K562 (cell line): ENCODE results near the gene CCDC137. TPM values are rescaled to one million over a fixed set of nuclear protein-coding genes. Genes with fewer than 3 reads are reported as not detected.

Experiments
- CTCF ChIP-seq, 3 experiments: IDR thresholded peaks in 2 of 3; conservative IDR thresholded peaks in 1 of 3; 2 replicates each; pipeline ENCODE4 v1.5.1; 2011 to 2012; ENCODE audit warnings: low read length in 3 of 3, mild to moderate bottlenecking in 3 of 3, control low read depth in 2 of 3, improper control_type of control experiment in 1 of 3, inconsistent platforms in 1 of 3, low read depth in 1 of 3, mixed read lengths in 1 of 3, moderate library complexity in 1 of 3; ENCODE audit not compliant: insufficient read depth in 2 of 3
- JUN ChIP-seq, 2 experiments: sonication (generic) in 1 of 2; formaldehyde crosslinking in 1 of 2; IDR thresholded peaks; 2 replicates each; pipeline versions ENCODE4 v1.6.1 to v1.8.0; 2012 to 2022; ENCODE audit warnings: borderline replicate concordance in 2 of 2, mild to moderate bottlenecking in 2 of 2, improper control_type of control experiment in 1 of 2, low read depth in 1 of 2, low read length in 1 of 2, missing genetic modification reagents in 1 of 2
- L3MBTL2 ChIP-seq: fragments of 450-650 bp; IDR thresholded peaks from 2 replicates; pipeline ENCODE4 v1.6.1; 2016; ENCODE audit warnings: mild to moderate bottlenecking, moderate library complexity
- POLR2G ChIP-seq: fragments of 200-400 bp; formaldehyde crosslinking; IDR thresholded peaks from 2 replicates; pipeline ENCODE4 v1.6.1; 2017; ENCODE audit warnings: low read depth, mild to moderate bottlenecking, antibody characterized with exemption, low read length, moderate library complexity
- RBM34 ChIP-seq: fragments of 200-400 bp; formaldehyde crosslinking; IDR thresholded peaks from 2 replicates; pipeline ENCODE4 v1.6.1; 2018; ENCODE audit warnings: low read length, borderline replicate concordance; ENCODE audit not compliant: insufficient read depth
- SLC30A9 ChIP-seq: fragments of 250-450 bp; sonication (Bioruptor Pico); IDR thresholded peaks from 2 replicates; pipeline ENCODE4 v1.8.0; 2022; ENCODE audit warnings: mild to moderate bottlenecking, moderate library complexity
- TBL1XR1 ChIP-seq, 2 experiments: IDR thresholded peaks; 2 replicates each; pipeline ENCODE4 v1.6.1; 2012; ENCODE audit warnings: improper control_type of control experiment in 2 of 2, low read length in 2 of 2, mild to moderate bottlenecking in 1 of 2
- VEZF1 ChIP-seq: fragments of 200-800 bp; sonication (Bioruptor generic); IDR thresholded peaks from 2 replicates; pipeline ENCODE4 v1.6.1; 2017; ENCODE audit warnings: missing genetic modification characterization, missing compliant biosample characterization
- WHSC1 ChIP-seq: IDR thresholded peaks from one replicate; pipeline ENCODE4 v1.6.1; 2012; ENCODE audit warnings: low read length, control low read depth, inconsistent platforms
- YY1 ChIP-seq, 3 experiments: IDR thresholded peaks; 2 replicates each; pipeline ENCODE4 v1.6.1; 2011; ENCODE audit warnings: low read length in 2 of 3, mild to moderate bottlenecking in 2 of 3, moderate library complexity in 2 of 3, borderline replicate concordance in 1 of 3, control low read depth in 1 of 3, low read depth in 1 of 3; ENCODE audit not compliant: insufficient read depth in 3 of 3, insufficient replicate concordance in 2 of 3, control insufficient read depth in 1 of 3, insufficient read length in 1 of 3; ENCODE audit errors: extremely low read depth in 1 of 3
- ZNF444 ChIP-seq: fragments of 250-450 bp; sonication (Bioruptor Pico); IDR thresholded peaks from 2 replicates; pipeline ENCODE4 v1.4.0; 2020; ENCODE audit warnings: mild to moderate bottlenecking, moderate library complexity
- polyA plus RNA-seq, 8 experiments: library from polyadenylated mRNA; depleted of rRNA in 4 of 8; stranded (reverse) in 5 of 8; unstranded in 3 of 8; fragments of >200 nt; fragmentation: Nextera tagmentation in 2 of 8; fragmentation: Illumina TruSeq in 1 of 8; extraction: Ambion mirVana in 2 of 8; extraction: Trizol in 1 of 8; gene quantifications; 2 replicates each; pipeline versions ENCODE4 v1.2.1 to v1.2.3, GENCODE V29; 2011 to 2014; ENCODE audit warnings: inconsistent platforms in 1 of 8, missing spikeins in 1 of 8
- total RNA-seq, 7 experiments: library from RNA; depleted of rRNA in 6 of 7; stranded (reverse); fragments of >200 nt in 6 of 7; fragmentation: Illumina TruSeq in 2 of 7; extraction: Trizol in 2 of 7; gene quantifications; 2 replicates each; pipeline versions ENCODE4 v1.2.1 to v1.2.3, GENCODE V29; 2011 to 2021; ENCODE audit warnings: low replicate concordance in 1 of 7
- TF ChIP-seq, protein P1 (sequence below): conservative IDR thresholded peaks from 2 replicates; pipeline ENCODE4 v1.6.1; 2011; ENCODE audit warnings: low read depth, mild to moderate bottlenecking, low read length; ENCODE audit not compliant: control insufficient read depth
- TF ChIP-seq, protein P2 (sequence below), 2 experiments: fragments of 450-650 bp in 1 of 2; IDR thresholded peaks; 2 replicates each; pipeline ENCODE4 v1.6.1; 2011 to 2017; ENCODE audit warnings: low read depth in 2 of 2, antibody characterized with exemption in 1 of 2, borderline replicate concordance in 1 of 2, low read length in 1 of 2, mild to moderate bottlenecking in 1 of 2, mixed read lengths in 1 of 2; ENCODE audit not compliant: control insufficient read depth in 1 of 2

CCDC137 gene
- total and polyA plus RNA-seq, 9 of the 15 experiments (the other 6 are each of a cell fraction or from before 2014, with no cell fraction given) = 2.3 to 68.1 (median 38.3) TPM

DNA sequence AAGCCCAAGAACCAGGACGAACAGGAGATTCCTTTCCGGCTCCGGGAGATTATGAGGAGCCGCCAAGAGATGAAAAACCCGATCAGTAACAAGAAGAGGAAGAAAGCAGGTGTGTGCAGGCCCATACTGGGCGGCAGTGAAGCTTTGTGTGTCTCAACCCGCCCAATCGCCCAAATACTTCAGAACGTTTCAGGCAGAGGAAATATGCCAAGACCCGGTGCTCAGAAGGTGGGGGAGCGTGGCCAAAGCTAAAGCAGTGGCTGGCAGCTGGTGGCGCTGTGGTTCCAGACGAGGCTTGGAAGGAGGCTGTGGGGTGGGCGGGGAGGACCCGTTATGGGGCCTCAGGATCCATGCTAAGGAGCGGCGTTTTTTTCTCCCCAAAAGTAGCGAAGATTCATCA, 1.2 kb downstream of the CCDC137 start (continued):
- peak in 1 of 3 experiments; percentile 34 for TF ChIP-seq YY1 (IDR thresholded peaks at IDR 0.05; ENCODE audit: borderline replicate concordance in 1 of 3, control insufficient read depth in 1 of 3, extremely low read depth in 1 of 3, insufficient read depth in 3 of 3, insufficient read length in 1 of 3, insufficient replicate concordance in 2 of 3, low read depth in 1 of 3, low read length in 2 of 3)
- TF ChIP-seq, protein P1, sequence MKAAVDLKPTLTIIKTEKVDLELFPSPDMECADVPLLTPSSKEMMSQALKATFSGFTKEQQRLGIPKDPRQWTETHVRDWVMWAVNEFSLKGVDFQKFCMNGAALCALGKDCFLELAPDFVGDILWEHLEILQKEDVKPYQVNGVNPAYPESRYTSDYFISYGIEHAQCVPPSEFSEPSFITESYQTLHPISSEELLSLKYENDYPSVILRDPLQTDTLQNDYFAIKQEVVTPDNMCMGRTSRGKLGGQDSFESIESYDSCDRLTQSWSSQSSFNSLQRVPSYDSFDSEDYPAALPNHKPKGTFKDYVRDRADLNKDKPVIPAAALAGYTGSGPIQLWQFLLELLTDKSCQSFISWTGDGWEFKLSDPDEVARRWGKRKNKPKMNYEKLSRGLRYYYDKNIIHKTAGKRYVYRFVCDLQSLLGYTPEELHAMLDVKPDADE = no peak
- no peak for TF ChIP-seq JUN (IDR thresholded peaks at IDR 0.05; ENCODE audit: borderline replicate concordance, low read depth, low read length)
- no peak for TF ChIP-seq JUN (CRISPR knock-in tag; IDR thresholded peaks at IDR 0.05; ENCODE audit: borderline replicate concordance)
- peak; percentile 28; the same call in 1 of the 2 replicates for TF ChIP-seq VEZF1 (CRISPR knock-in tag)
- TF ChIP-seq WHSC1 = no peak
- TF ChIP-seq TBL1XR1 (IDR thresholded peaks at IDR 0.05; ENCODE audit: low read length in 2 of 2) = no peak
- TF ChIP-seq, protein P2, sequence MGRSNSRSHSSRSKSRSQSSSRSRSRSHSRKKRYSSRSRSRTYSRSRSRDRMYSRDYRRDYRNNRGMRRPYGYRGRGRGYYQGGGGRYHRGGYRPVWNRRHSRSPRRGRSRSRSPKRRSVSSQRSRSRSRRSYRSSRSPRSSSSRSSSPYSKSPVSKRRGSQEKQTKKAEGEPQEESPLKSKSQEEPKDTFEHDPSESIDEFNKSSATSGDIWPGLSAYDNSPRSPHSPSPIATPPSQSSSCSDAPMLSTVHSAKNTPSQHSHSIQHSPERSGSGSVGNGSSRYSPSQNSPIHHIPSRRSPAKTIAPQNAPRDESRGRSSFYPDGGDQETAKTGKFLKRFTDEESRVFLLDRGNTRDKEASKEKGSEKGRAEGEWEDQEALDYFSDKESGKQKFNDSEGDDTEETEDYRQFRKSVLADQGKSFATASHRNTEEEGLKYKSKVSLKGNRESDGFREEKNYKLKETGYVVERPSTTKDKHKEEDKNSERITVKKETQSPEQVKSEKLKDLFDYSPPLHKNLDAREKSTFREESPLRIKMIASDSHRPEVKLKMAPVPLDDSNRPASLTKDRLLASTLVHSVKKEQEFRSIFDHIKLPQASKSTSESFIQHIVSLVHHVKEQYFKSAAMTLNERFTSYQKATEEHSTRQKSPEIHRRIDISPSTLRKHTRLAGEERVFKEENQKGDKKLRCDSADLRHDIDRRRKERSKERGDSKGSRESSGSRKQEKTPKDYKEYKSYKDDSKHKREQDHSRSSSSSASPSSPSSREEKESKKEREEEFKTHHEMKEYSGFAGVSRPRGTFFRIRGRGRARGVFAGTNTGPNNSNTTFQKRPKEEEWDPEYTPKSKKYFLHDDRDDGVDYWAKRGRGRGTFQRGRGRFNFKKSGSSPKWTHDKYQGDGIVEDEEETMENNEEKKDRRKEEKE (IDR thresholded peaks at IDR 0.05; ENCODE audit: borderline replicate concordance in 1 of 2, control insufficient read depth in 1 of 2, low read depth in 2 of 2, low read length in 1 of 2) = no peak
- TF ChIP-seq CTCF (IDR thresholded peaks at IDR 0.05 in 2 of 3, conservative IDR thresholded peaks at IDR 0.05 in 1 of 3; ENCODE audit: insufficient read depth in 2 of 3, low read depth in 1 of 3, low read length in 3 of 3) = peak; percentile 65 to 77 (median 70)
- TF ChIP-seq SLC30A9 (CRISPR knock-in tag) = no peak
- TF ChIP-seq L3MBTL2 = 0 out of 2 replicates have a peak, but pooled peaks have one; percentile 10
- TF ChIP-seq RBM34 = no peak
- TF ChIP-seq POLR2G = peak; percentile 34; the same call in 1 of the 2 replicates
- TF ChIP-seq ZNF444 = no peak
